ENCODE results near the gene MGAT5.

GRCh38 chr2:134375935-134376334 lies 122.1 kb downstream of the MGAT5 start:
- TF ChIP-seq CTCF (conservative IDR thresholded peaks at IDR 0.05) (no peak), ZFX (IDR thresholded peaks at IDR 0.05) (no peak)
